DND-41 (cell line): Measurements from ENCODE around the gene DNASE2.

Source experiments
- ATAC-seq: fragments of 200-7000 bp; cut with Tn5 transposase; 3 replicates; pipeline ENCODE4 v1.9.1; 2021; ENCODE audit warnings: low read depth; ENCODE audit not compliant: insufficient read depth
- DNase-seq: peaks from one replicate; pipeline ENCODE4 v3.0.0-alpha.2; 2020
- H2AFZ ChIP-seq: 2 replicates; pipeline ENCODE4 v1.6.0; 2012; ENCODE audit warnings: low read depth, low read length
- H3K27ac ChIP-seq: 2 replicates; pipeline ENCODE4 v1.5.1; 2012; ENCODE audit warnings: low read length, inconsistent platforms
- H3K27me3 ChIP-seq: fragments of 200-600 bp; sonication (generic); 2 replicates; pipeline ENCODE4 v1.6.0; 2012; ENCODE audit warnings: low read length, mild to moderate bottlenecking, inconsistent platforms; ENCODE audit not compliant: insufficient read depth, poor library complexity
- H3K36me3 ChIP-seq: 2 replicates; pipeline ENCODE4 v1.5.1; 2012; ENCODE audit warnings: low read length, inconsistent platforms; ENCODE audit not compliant: insufficient read depth
- H3K4me1 ChIP-seq: 2 replicates; pipeline ENCODE4 v1.5.1; 2012; ENCODE audit warnings: mild to moderate bottlenecking, low read length; ENCODE audit not compliant: insufficient read depth
- H3K4me2 ChIP-seq: 2 replicates; pipeline ENCODE4 v1.6.0; 2012; ENCODE audit warnings: mild to moderate bottlenecking, moderate library complexity, low read length, inconsistent platforms; ENCODE audit not compliant: insufficient read depth
- H3K4me3 ChIP-seq, 2 experiments: fragments of 200-600 bp in 1 of 2; shearing (Covaris generic) in 1 of 2; 2 replicates each; pipeline ENCODE4 v1.5.1; 2012 to 2016; ENCODE audit warnings: inconsistent platforms in 2 of 2, low read length in 2 of 2, mild to moderate bottlenecking in 2 of 2, low read depth in 1 of 2, moderate library complexity in 1 of 2
- H3K79me2 ChIP-seq: 2 replicates; pipeline ENCODE4 v1.6.0; 2012; ENCODE audit warnings: low read length, inconsistent platforms; ENCODE audit not compliant: insufficient read depth
- H3K9ac ChIP-seq: 2 replicates; pipeline ENCODE4 v1.6.0; 2012; ENCODE audit warnings: low read depth, mild to moderate bottlenecking, inconsistent platforms, low read length, moderate library complexity
- H3K9me3 ChIP-seq: 2 replicates; pipeline ENCODE4 v1.5.1; 2012; ENCODE audit warnings: low read length, moderate library complexity, mild to moderate bottlenecking, inconsistent platforms; ENCODE audit not compliant: insufficient read depth, severe bottlenecking
- H4K20me1 ChIP-seq: 2 replicates; pipeline ENCODE4 v1.6.0; 2012; ENCODE audit warnings: low read length; ENCODE audit not compliant: insufficient read depth
- EZH2 ChIP-seq: IDR thresholded peaks from 3 replicates; pipeline ENCODE4 v1.6.1; 2012; ENCODE audit warnings: borderline replicate concordance, low read depth, mild to moderate bottlenecking, moderate library complexity, low read length, inconsistent platforms; ENCODE audit not compliant: severe bottlenecking
- TF ChIP-seq, protein P1 (sequence below): IDR thresholded peaks from 2 replicates; pipeline ENCODE4 v1.5.1; 2012; ENCODE audit warnings: borderline replicate concordance, low read length, moderate library complexity, mild to moderate bottlenecking; ENCODE audit not compliant: poor library complexity, severe bottlenecking; ENCODE audit errors: extremely low read depth

DNASE2 gene

DNA sequence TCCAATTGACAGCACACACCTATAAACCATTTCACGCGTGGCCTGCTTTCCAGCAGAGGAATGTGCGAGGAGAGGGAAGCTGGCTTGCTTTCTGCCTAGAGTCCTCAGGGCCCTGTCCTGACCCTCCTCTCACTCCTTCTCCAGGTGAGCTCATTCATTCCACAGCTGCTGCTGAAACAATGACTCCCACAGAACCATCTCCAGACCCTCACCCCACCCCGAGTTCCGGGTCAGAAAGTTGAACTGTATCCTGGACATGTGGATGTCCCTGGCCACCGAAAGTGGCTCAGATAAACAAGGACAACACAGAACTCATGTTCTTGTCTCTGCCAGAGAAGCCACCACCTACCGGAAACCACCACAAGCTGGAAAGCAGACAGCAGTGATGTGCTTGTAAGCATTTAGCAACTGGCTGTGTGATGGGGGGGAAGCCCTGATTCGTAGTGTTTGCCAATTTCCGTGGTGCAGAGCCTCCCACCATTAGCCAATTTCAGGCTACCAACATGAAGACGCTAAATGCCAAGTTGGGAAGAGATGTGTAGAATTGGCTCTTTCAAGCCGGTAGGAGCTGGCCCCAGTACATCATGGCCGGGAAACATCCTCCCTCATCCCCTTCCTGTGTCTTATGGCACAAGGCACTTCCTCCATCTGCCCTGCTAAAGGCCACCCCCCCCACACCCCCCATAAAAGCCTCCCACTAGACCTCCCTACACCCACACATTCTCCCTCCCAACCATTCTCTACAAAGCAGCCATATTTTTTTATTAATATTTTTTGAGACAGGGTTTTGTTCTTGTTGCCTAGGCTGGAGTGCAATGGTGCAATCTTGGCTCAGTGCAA lies 32.8 kb upstream of the DNASE2 start:
- Histone ChIP-seq H3K27ac (peak overlapping the region; percentile 83), H3K36me3 (no peaks in the 10 kb centered on the region; the same call in 1 of the 2 replicates), H3K4me1 (peaks cover 39% of the 10 kb centered on the region), H3K79me2 (peaks cover 6% of the 10 kb centered on the region; the same call in 1 of the 2 replicates), H3K4me3 (peak overlapping the region in 1 of 2 experiments; percentile 28; a peak in 2 of 4 replicates), H3K27me3 (no peaks in the 10 kb centered on the region), H2AFZ (peak overlapping the region; percentile 55), H3K9me3 (no peaks in the 10 kb centered on the region), H4K20me1 (no peaks in the 10 kb centered on the region), H3K4me2 (peak overlapping the region; percentile 46), H3K9ac (peak overlapping the region; percentile 48)
- DNase-seq (peak; percentile 74), ATAC-seq (peak; percentile 80)
- TF ChIP-seq, protein P1, sequence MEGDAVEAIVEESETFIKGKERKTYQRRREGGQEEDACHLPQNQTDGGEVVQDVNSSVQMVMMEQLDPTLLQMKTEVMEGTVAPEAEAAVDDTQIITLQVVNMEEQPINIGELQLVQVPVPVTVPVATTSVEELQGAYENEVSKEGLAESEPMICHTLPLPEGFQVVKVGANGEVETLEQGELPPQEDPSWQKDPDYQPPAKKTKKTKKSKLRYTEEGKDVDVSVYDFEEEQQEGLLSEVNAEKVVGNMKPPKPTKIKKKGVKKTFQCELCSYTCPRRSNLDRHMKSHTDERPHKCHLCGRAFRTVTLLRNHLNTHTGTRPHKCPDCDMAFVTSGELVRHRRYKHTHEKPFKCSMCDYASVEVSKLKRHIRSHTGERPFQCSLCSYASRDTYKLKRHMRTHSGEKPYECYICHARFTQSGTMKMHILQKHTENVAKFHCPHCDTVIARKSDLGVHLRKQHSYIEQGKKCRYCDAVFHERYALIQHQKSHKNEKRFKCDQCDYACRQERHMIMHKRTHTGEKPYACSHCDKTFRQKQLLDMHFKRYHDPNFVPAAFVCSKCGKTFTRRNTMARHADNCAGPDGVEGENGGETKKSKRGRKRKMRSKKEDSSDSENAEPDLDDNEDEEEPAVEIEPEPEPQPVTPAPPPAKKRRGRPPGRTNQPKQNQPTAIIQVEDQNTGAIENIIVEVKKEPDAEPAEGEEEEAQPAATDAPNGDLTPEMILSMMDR, result peak; percentile 2
- no peak for TF ChIP-seq EZH2

DNA sequence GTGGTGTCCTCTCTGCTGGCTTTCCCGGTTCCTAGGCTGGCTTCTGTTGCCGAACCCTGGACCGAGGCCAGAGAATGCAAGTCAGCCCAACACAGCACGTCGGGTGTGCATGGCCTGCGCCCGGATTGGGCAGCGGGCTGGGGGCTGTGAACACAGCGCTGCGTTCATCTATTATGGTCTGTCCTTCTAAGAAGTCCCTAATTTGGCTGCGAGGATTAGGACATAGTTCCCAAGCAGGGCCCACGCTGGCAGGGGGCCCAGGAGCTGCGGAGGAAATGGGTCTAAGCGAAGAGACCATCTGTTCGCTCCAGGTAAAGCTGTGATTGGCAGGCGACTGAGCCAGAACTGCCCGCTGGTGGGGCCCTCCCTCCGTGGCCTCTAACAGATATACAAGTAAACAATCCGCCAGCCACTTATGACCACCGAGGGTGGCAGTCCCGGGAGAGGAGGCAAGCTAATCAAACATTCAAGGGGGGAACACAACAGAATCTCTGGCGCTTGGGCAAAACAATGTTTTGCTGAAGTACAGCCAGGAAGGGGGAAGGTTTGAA lies 31.8 kb upstream of the DNASE2 start:
- TF ChIP-seq EZH2, result no peak
- TF ChIP-seq, protein P1, result no peak
- DNase-seq, result no peak
- Histone ChIP-seq H3K36me3 (no peaks in the 10 kb centered on the region; the same call in none of the 2 replicates), H3K79me2 (0 out of 2 replicates have a peak, but pooled peaks cover 2% of the 10 kb centered on the region), H3K4me2 (peak overlapping the region; percentile 46; the same call in 1 of the 2 replicates), H3K4me3 (no peak overlapping the region), H3K4me1 (peaks cover 29% of the 10 kb centered on the region), H3K27ac (peak overlapping the region; percentile 83), H4K20me1 (no peaks in the 10 kb centered on the region), H3K9me3 (no peaks in the 10 kb centered on the region), H2AFZ (no peak overlapping the region), H3K27me3 (no peaks in the 10 kb centered on the region), H3K9ac (peak overlapping the region; percentile 48)
- no peak for ATAC-seq

DNA sequence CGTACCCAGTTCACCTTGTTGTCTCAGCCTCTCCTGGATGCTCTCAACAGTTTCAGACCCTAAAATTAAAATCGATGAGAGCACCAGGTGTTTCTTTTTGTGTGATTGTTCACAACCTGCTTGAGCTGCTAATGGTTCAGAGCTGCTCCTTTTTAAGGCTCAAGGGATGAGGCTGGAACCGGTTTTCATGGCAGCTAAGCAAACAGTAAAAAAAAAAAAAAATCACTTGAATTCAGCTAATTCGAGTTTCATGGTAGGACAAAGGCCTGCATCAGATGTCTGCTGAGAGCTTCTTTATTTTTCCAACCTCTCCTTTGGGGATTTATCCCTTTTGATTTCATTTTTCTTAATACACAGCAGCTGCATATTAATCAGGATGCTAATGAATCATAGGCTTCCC lies 31.3 kb upstream of the DNASE2 start:
- Histone ChIP-seq H3K79me2 (no peaks in the 10 kb centered on the region), H2AFZ (no peak overlapping the region), H3K36me3 (no peaks in the 10 kb centered on the region; the same call in 1 of the 2 replicates), H3K4me2 (no peak overlapping the region), H3K9ac (no peak overlapping the region), H4K20me1 (no peaks in the 10 kb centered on the region), H3K4me3 (no peak overlapping the region), H3K27ac (no peak overlapping the region), H3K27me3 (no peaks in the 10 kb centered on the region), H3K4me1 (peaks cover 25% of the 10 kb centered on the region), H3K9me3 (no peaks in the 10 kb centered on the region)
- no peak for TF ChIP-seq EZH2
- TF ChIP-seq, protein P1, result no peak
- ATAC-seq, result no peak
- DNase-seq, result no peak
